ENCODE data around the gene UGT1A9. TPM values are rescaled to one million over a fixed set of nuclear protein-coding genes. Genes with fewer than 3 reads are reported as not detected.
"Not testable (repeated sequence)": the region's sequence is repeated elsewhere in the genome, so short reads cannot be mapped to it uniquely, and the experiment has no call there.

The UGT1A9 gene
- total RNA-seq, 2 donors from 2014 or later, result not detected

DNA sequence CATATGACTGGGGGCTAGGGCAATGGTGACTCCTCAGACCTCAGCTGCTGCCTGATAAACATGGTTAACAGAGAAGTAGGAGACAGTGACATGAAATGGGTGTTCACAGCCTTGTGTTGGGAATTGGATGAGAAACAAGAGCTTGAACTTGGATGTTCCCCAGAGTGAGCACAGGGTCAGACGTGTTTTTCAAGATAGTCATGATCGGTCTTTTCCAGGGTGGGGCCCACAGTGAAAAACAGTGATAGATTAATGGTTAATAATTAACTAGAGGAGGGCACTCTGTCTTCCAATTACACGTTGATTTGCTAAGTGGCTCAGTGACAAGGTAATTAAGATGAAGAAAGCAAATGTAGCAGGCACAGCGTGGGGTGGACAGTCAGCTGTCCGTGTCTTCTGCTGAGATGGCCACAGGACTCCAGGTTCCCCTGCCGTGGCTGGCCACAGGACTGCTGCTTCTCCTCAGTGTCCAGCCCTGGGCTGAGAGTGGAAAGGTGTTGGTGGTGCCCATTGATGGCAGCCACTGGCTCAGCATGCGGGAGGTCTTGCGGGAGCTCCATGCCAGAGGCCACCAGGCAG lies 57.1 kb downstream of the UGT1A9 start, which contains the start of gene UGT1A3:
Gene UGT1A3, plus strand, starts transcription at position 320 of the 579 bp plus-strand sequence. Its CDS starts 85 bp downstream, at position 405.
- Histone ChIP-seq H3K4me1 (ENCODE audit: control insufficient read depth in 1 of 2, low read depth in 2 of 2) (no peaks in the 10 kb centered on the region), H3K4me3 (no peak within 1 kb of the TSS), H3K36me3 (no peaks in the 10 kb centered on the region), H3K27me3 (replicated peaks; ENCODE audit: insufficient read depth) (no peaks in the 10 kb centered on the region), H3K27ac (no peak within 1 kb of the TSS), H3K9me3 (no peaks in the 10 kb centered on the region)
- no peak for ATAC-seq (ENCODE audit: insufficient number of reproducible peaks, low FRiP score, low read depth)
- no peak for DNase-seq (ENCODE audit: low spot score)
- TF ChIP-seq, protein P1, sequence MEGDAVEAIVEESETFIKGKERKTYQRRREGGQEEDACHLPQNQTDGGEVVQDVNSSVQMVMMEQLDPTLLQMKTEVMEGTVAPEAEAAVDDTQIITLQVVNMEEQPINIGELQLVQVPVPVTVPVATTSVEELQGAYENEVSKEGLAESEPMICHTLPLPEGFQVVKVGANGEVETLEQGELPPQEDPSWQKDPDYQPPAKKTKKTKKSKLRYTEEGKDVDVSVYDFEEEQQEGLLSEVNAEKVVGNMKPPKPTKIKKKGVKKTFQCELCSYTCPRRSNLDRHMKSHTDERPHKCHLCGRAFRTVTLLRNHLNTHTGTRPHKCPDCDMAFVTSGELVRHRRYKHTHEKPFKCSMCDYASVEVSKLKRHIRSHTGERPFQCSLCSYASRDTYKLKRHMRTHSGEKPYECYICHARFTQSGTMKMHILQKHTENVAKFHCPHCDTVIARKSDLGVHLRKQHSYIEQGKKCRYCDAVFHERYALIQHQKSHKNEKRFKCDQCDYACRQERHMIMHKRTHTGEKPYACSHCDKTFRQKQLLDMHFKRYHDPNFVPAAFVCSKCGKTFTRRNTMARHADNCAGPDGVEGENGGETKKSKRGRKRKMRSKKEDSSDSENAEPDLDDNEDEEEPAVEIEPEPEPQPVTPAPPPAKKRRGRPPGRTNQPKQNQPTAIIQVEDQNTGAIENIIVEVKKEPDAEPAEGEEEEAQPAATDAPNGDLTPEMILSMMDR (IDR thresholded peaks at IDR 0.05), result no peak

DNA sequence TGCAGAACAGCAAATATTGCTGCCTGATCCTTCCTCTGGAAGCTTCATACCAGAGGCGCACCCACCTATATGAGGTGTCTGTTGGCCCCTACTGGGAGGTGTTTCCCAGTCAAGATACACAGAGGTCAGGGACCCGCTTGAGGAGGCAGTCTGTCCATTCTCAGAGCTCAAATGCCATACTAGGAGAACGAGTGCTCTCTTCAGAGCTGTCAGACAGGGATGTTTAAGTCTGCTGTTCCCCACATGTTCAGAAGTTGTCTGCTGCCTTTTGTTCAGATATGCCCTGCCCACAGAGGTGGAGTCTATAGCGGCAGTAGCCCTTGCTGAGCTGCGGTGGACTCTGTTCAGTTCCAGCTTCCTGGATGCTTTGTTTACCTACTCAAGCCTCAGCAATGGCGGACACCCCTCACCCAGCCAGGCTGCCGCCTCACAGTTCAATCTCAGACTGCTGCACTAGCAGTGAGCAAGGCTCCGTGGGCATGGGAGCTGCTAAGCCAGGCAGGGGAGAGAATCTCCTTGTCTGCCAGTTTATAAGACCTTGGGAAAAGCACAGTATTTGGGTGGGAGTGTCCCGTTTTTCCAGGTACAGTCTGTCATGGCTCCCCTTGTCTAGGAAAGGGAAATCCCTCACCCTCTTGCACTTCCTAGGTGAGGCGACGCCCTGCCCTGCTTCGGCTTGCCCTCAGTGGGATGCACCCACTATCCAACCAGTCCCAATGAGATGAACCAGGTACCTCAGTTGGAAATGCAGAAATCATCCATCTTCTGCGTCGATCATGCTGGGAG lies 65.4 kb downstream of the UGT1A9 start:
- H3K9me3 ChIP-seq; H3K4me1 ChIP-seq (ENCODE audit: control insufficient read depth in 1 of 2, low read depth in 2 of 2); H3K27ac ChIP-seq; H3K27me3 ChIP-seq (replicated peaks; ENCODE audit: insufficient read depth); DNase-seq (ENCODE audit: low spot score); ATAC-seq (ENCODE audit: insufficient number of reproducible peaks, low FRiP score, low read depth); H3K4me3 ChIP-seq; H3K36me3 ChIP-seq: not testable (repeated sequence)

DNA sequence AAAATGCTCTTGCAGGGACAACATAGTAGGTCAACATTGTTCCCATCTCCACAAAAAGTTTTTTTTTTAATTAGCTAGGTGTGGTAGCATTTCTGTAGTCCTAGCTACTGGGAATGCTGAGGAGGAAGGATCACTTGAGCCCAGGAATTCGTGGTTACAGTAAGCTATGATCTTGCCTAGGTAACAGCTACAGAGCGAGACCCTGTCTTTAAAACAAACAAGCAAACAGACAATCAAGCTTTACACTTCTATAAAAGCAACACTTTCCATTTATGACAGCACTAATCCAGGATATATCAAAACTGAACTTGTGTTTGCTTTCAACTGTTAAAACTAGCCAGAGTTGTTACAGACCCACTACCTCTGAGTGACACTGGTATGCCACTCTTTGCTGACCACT lies 69.2 kb downstream of the UGT1A9 start:
- ATAC-seq (ENCODE audit: insufficient number of reproducible peaks, low FRiP score, low read depth), result no peak
- TF ChIP-seq, protein P1 (IDR thresholded peaks at IDR 0.05), result no peak
- H3K9me3 ChIP-seq, result no peaks in the 10 kb centered on the region
- H3K4me3 ChIP-seq, result no peak overlapping the region
- H3K4me1 ChIP-seq (ENCODE audit: control insufficient read depth in 1 of 2, low read depth in 2 of 2), result no peaks in the 10 kb centered on the region
- no peak overlapping the region for H3K27ac ChIP-seq
- H3K36me3 ChIP-seq, result no peaks in the 10 kb centered on the region
- no peaks in the 10 kb centered on the region for H3K27me3 ChIP-seq (replicated peaks; ENCODE audit: insufficient read depth)
- no peak for DNase-seq (ENCODE audit: low spot score)

DNA sequence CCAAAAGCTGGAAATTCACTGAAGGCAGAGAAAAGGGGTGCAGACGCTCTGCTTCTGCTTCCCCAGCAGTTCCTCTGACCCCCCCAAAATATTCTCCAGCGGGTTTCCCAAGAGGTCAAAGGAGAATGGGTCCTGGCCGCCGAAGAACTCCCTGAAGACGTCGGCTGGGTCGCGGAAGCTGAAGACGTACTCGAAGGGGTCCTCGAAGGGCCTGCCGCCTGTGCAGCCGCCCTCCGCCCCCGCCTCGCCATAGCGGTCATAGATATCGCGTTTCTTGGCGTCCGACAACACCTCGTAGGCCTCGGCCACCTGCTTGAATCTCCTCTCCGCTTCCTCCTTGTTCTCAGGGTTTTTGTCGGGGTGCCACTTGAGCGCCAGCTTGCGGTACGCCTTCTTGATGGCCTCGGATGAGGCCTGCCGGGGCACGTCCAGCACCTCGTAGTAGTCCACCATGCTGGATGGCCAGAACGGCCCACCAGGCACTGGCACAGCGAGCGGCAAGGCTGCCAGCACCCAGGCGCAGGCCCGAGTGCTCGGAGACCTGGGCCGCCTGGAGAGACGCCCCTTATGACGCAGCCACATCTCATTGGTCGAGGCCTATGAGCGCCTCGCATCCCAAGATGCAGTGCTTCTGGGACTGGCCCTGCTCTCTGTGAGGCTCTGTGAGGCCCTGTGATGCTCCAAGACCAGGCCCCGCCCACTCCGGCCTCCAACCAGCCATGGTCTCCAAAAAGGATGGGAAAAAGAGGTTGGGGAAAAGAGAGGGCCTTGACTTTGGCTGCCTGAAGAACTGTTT lies 72.0 kb downstream of the UGT1A9 start:
- no peak for ATAC-seq (ENCODE audit: insufficient number of reproducible peaks, low FRiP score, low read depth)
- H3K4me3 ChIP-seq, result no peak overlapping the region
- DNase-seq (ENCODE audit: low spot score), result no peak
- TF ChIP-seq, protein P1 (IDR thresholded peaks at IDR 0.05), result no peak
- no peaks in the 10 kb centered on the region for H3K9me3 ChIP-seq
- no peaks in the 10 kb centered on the region for H3K36me3 ChIP-seq
- no peak overlapping the region for H3K27ac ChIP-seq
- no peaks in the 10 kb centered on the region for H3K4me1 ChIP-seq (ENCODE audit: control insufficient read depth in 1 of 2, low read depth in 2 of 2)
- no peaks in the 10 kb centered on the region for H3K27me3 ChIP-seq (replicated peaks; ENCODE audit: insufficient read depth)

DNA sequence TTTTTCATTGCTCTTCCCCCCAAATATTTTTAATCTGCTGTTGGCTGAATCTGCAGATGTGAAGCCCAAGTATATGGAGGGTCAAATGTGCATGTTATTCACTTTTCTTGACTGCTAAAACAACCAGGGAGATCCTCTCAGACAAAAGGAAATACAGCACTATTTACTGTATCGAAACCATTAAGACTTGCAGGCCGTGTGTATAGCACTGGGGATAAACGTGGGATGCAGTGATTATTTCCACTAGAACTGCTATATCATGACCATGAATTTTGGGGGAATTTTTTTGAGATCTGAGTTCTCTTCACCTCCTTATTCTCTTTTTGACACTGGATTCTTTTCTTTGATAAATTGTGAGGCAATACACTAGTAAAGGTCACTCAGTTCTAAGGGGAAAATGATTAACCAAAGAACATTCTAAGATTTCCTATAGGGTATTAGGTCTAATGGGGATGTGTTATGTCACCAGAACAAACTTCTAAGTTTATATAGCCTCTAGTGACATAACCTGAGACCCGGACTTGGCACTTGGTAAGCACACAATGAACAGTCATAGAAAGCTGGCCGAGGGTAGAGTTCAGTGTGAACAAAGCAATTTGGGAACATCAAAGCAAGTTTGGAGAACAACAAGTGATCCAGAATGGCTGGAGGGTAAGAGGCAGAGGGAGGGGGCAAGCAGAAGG lies 73.5 kb downstream of the UGT1A9 start:
- H3K36me3 ChIP-seq, result no peaks in the 10 kb centered on the region
- DNase-seq (ENCODE audit: low spot score) (no peak), ATAC-seq (ENCODE audit: insufficient number of reproducible peaks, low FRiP score, low read depth) (no peak)
- H3K27ac ChIP-seq, result no peak overlapping the region
- H3K27me3 ChIP-seq (replicated peaks; ENCODE audit: insufficient read depth), result no peaks in the 10 kb centered on the region
- no peak overlapping the region for H3K4me3 ChIP-seq
- H3K9me3 ChIP-seq, result no peaks in the 10 kb centered on the region
- no peaks in the 10 kb centered on the region for H3K4me1 ChIP-seq (ENCODE audit: control insufficient read depth in 1 of 2, low read depth in 2 of 2)
- TF ChIP-seq, protein P1 (IDR thresholded peaks at IDR 0.05), result no peak

DNA sequence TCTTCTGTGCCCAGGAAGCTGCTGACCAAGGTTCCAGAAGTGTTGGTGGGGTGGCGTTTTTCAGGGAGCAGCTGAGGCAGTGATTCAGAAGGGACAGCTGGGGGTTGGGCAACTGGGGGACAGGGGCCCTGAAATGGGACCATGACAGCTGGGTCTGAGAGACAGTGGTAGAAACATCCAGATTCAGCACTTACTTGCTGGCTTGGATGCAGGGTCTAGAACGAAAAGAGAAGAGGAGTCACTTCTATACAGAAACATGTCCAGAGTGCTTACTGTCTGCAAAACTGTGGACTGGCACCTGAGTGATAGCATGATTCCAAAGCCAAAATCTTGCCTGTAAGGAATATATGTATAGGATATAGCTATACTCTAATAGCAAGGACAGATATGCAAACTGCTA lies 74.1 kb downstream of the UGT1A9 start:
- H3K36me3 ChIP-seq; H3K27me3 ChIP-seq (replicated peaks; ENCODE audit: insufficient read depth); H3K4me3 ChIP-seq; H3K9me3 ChIP-seq; H3K27ac ChIP-seq; ATAC-seq (ENCODE audit: insufficient number of reproducible peaks, low FRiP score, low read depth); H3K4me1 ChIP-seq (ENCODE audit: control insufficient read depth in 1 of 2, low read depth in 2 of 2); DNase-seq (ENCODE audit: low spot score): not testable (repeated sequence)

All from thoracic aorta (tissue), 2 donors.